CD4-positive, alpha-beta T cell treated with Interferon gamma for 1 hour (primary cell): ENCODE data around the gene MARCHF10.

Experiments used
- DNase-seq: peaks from one replicate; pipeline ENCODE4 v3.0.0-alpha.2; 2020

Gene MARCHF10

GRCh38 chr17:62749926-62750325, 58.2 kb downstream of the MARCHF10 start:
- no peak for DNase-seq

- DNase-seq: no peak
These were observed 61.2 kb downstream of the MARCHF10 start for GRCh38 chr17:62746941-62747340.

- no peak for DNase-seq
These were observed 62.3 kb downstream of the MARCHF10 start for GRCh38 chr17:62745806-62746205.

- DNase-seq: no peak
These were observed 63.9 kb downstream of the MARCHF10 start for GRCh38 chr17:62744259-62744658.

GRCh38 chr17:62741290-62741689, 66.8 kb downstream of the MARCHF10 start:
- no peak for DNase-seq

- no peak for DNase-seq
These were observed 68.3 kb downstream of the MARCHF10 start for GRCh38 chr17:62739645-62740388.

- DNase-seq: no peak
These were observed 69.8 kb downstream of the MARCHF10 start for GRCh38 chr17:62738281-62738680.

GRCh38 chr17:62737513-62737912, 70.6 kb downstream of the MARCHF10 start:
- no peak for DNase-seq

- DNase-seq: no peak
These were observed 73.0 kb downstream of the MARCHF10 start for GRCh38 chr17:62735044-62735651.

GRCh38 chr17:62732125-62732524, 76.0 kb downstream of the MARCHF10 start:
- DNase-seq: no peak

GRCh38 chr17:62727916-62728672, 80.0 kb downstream of the MARCHF10 start:
- no peak for DNase-seq

GRCh38 chr17:62725791-62726249, 82.3 kb downstream of the MARCHF10 start:
- no peak for DNase-seq

GRCh38 chr17:62724398-62725146, 83.5 kb downstream of the MARCHF10 start:
- DNase-seq: peak; percentile 77

- DNase-seq: no peak
These were observed 84.3 kb downstream of the MARCHF10 start for GRCh38 chr17:62723842-62724241.

GRCh38 chr17:62722625-62723024, 85.5 kb downstream of the MARCHF10 start:
- DNase-seq: no peak

GRCh38 chr17:62720126-62720850, 87.8 kb downstream of the MARCHF10 start:
- no peak for DNase-seq

- no peak for DNase-seq
These were observed 88.5 kb downstream of the MARCHF10 start for GRCh38 chr17:62719586-62719985.

GRCh38 chr17:62718429-62718828, 89.7 kb downstream of the MARCHF10 start:
- DNase-seq: no peak

GRCh38 chr17:62717889-62718288, 90.2 kb downstream of the MARCHF10 start:
- DNase-seq: no peak

GRCh38 chr17:62717589-62717855, 90.6 kb downstream of the MARCHF10 start:
- no peak for DNase-seq

GRCh38 chr17:62716834-62717588, 91.1 kb downstream of the MARCHF10 start:
- no peak for DNase-seq

- no peak for DNase-seq
These were observed 92.2 kb downstream of the MARCHF10 start for GRCh38 chr17:62715882-62716390.
